Left ventricle myocardium superior (tissue), 1 donor: Measurements from ENCODE around the gene GMPR2. TPM values are rescaled to one million over a fixed set of nuclear protein-coding genes. Genes with fewer than 3 reads are reported as not detected.

Source experiments
- ATAC-seq: fragments of 200-7000 bp; cut with Tn5 transposase; one replicate; pipeline ENCODE4 v1.9.1; 2020; ENCODE audit warnings: mild to moderate bottlenecking, moderate library complexity
- DNase-seq: peaks from one replicate; pipeline ENCODE4 v3.0.0-alpha.2; 2020
- intact Hi-C: fragments of 100-400 bp; cut with micrococcal nuclease; formaldehyde crosslinking; loops from one replicate; pipeline ENCODE4 v1.11.0; 2022
- total RNA-seq: library from RNA; stranded (reverse); fragmentation: NEBNext Ultra II Directional; extraction: Animal tissue kit (Norgen Biotek cat#: 25700); gene quantifications from one replicate; pipeline ENCODE4 v1.2.1, GENCODE V29; 2021
- donor health status: DM: no; HTN: yes; CAD: no; lungs with severe emphysema.

Gene GMPR2
- total RNA-seq, 1 donor from 2014 or later: 29.0 TPM

DNA sequence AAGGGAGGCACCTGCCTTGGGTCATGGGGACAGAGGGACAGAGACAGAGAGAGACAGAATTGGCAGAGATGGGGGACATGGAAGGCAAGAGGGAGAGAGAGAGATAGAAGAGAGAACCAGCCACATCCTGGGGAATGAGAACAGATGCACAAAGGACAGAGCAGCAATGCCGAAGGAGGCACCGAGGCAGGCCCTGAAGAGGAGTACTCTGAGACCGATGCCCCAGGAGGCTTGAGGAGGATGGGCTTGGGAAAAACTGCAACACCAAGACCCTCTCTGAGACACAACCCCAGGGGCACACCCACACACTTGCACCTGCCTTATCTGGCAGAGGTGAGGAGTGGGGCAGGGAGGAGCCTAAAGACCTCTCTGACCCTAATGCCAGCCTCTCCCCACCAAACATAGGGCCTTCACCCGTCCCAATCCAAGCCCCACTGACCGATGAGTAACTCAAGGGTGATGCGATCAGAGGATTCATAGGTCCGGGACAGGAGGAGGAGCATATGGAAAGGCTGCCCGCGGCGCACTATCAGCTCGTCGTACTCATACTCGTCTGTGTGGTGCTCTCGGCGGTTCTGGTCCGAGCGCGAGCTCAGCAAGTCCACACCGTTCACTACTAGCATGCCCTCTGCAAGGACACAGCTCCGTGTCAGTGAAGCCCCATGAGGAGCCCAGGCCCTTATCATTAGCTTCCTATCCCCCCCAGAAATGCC is 28.7 kb downstream of the GMPR2 start:
- no peak for DNase-seq
- ATAC-seq: no peak
- intact Hi-C loops: no loop called here

GRCh38 chr14:24261969-24262327 is 29.2 kb downstream of the GMPR2 start:
- intact Hi-C loops: no loop called here
- ATAC-seq (no peak), DNase-seq (no peak)

DNA sequence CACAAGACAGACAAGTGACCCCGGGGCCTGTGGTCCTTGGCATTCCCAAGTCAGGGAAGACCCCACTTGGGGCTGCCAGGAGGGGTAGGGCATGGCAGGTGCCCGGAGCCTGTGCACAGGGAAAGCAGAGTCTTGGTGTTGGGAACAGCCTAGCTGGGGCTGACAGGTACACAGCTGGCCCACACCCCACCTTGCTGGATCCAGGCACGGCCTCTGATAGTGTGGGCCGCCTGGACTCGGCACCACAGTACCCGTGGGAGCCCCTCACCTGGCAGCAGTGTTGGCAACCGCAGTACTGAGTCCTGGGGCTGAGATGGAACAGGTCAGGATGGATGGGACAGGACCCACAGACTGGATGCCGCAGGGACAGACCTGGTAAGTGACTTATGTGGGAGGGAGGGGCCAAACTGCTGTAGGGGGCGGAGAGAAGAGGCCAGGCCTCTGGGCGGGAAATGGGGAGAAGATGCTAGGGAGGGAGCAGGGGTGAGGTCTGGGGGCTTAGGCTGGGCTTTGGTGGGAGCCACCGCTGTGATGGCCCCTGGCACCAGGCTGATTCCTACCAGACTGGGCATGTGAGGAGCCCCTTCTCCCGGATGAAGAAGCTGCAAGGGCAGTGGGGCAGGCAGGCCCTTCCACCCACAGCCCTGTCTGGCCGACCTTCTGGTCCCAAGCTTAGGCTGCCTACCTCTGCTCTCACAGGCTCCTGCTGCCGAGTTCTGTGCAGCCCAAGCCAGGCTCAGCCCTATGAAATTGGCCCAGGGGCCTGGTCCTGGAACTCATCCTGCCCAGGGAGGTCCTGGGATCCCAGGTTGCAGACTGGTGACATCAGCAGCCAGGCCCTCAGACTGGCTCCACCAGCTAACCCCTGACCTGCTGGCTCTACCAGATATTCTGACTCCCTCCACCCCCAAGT is 30.3 kb downstream of the GMPR2 start, which contains the start of gene TGM1:
Gene TGM1, minus strand, starts transcription at position 357 of the 913 bp plus-strand sequence. CDS start 825 bp downstream, outside the sequence.
- intact Hi-C loops: no loop called here
- DNase-seq (no peak), ATAC-seq (no peak)

GRCh38 chr14:24263848-24264247 is 31.1 kb downstream of the GMPR2 start:
- no peak for DNase-seq
- intact Hi-C loops: no loop called here
- no peak for ATAC-seq

DNA sequence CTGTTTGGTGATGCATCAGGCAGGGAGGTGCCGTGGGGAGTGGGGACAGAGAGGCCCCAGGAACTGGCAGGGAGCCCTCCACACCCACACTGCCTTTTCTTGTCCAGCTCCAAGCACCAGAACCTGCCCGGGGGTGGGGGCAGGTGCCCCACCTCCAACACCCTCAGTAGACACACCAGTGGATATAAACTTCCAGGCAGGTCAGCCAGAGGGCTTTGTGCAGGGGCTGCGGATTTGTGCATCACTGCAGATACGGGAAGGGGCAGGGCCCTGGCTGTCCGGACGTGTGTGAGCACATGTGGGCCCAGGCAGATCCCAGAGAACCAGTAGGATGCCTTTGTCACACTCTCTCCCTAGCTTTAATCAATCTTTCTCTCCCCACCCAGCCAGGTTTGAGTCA is 31.6 kb downstream of the GMPR2 start:
- no peak for DNase-seq
- intact Hi-C loops: no loop called here
- no peak for ATAC-seq

DNA sequence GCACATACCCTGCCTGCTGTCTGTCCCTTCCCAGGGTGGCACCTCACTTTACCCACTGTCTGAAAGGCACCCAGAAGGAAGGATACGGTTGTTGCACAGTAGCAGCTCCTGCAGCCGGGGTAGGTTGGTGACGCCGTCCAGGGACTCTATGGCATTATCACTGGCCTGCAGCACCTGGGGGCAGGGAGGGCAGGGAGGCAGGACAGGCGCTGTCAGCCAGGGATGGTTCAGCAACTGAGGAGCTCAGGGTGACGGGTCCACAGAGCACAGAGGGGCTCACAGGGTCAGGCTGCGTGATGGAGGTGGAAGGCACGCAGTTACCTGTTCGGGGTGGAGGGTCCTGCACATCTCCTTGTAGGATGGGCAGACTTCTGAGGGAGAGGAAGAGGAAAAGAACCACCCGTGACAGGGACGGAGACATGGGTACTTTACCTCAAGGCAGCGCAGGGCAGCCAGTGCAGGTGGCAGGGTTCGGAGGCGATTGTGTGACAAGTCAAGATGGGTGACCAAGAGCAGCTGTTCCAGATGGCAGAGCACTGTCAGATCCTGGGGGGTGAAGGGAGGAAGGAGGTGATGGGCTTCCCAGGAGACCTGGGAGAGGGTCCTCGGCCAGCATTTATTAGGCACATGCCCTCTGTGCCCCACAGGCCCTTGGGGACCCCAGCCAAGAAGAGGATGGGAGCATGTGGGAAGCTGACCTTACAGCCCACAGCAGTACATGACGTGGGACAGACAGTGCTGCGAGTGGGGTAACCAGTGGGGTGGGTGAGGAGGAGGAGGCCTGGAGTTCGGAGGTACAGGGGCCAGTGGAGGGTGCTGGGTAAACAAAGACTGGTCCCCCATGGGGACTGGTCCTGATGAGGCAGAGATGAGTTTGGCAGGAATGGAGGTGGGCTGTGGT is 33.9 kb downstream of the GMPR2 start:
- DNase-seq (no peak), ATAC-seq (no peak)
- intact Hi-C loops: no loop called here

- intact Hi-C loops: no loop called here
- DNase-seq: no peak
- ATAC-seq: no peak
Observed at GRCh38 chr14:24267516-24267915, 34.8 kb downstream of the GMPR2 start.

GRCh38 chr14:24268225-24268624 is 35.5 kb downstream of the GMPR2 start:
- intact Hi-C loops: no loop called here
- ATAC-seq (no peak), DNase-seq (no peak)

- ATAC-seq (no peak), DNase-seq (no peak)
- intact Hi-C loops: no loop called here
Observed at GRCh38 chr14:24269368-24269767, 36.6 kb downstream of the GMPR2 start.

GRCh38 chr14:24269910-24270536 is 37.3 kb downstream of the GMPR2 start:
- DNase-seq (no peak), ATAC-seq (no peak)
- intact Hi-C loops: no loop called here

- no peak for ATAC-seq
- intact Hi-C loops: no loop called here
- DNase-seq: no peak
Observed at GRCh38 chr14:24270537-24271133, 37.9 kb downstream of the GMPR2 start.

DNA sequence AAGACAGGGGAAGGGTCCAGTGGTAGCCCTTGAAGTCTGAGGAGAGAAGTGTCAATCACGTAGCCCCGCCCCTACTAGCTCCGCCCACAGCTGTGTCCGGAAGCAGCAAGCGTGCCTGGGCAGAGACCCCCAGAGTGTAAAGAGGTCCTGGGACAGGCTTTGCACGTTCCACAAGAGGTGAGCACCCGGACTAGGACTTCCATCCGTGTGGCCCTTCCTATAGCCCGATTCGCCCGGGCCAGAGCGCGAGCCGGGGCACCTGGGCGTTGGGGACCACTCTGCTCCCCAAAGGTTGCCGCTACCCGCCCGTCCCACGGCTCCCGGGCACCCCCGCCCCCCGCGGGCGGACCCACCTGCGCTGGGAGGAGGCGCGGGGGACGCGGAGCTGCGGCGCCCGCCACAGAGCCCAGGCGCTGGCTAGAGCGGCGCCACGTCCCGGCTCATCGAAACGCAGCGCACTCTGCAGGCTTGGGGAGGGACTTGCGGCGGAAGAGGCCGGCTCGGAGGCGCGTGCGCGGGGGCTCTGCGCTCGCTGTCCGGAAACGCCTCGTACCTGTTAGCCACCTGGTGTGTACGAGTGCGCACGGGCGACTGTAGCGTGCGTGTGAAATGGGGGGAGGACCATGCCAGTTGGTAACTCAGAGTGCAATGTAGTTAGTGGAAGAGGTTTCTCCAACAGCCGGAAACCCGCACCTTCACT is 38.6 kb downstream of the GMPR2 start, which contains the start of gene RABGGTA:
Gene RABGGTA, minus strand, starts transcription at position 464 of the 700 bp plus-strand sequence. CDS start 482 bp downstream, outside the sequence.
- ATAC-seq (peak; percentile 95), DNase-seq (peak; percentile 93)
- intact Hi-C loops: no loop called here

GRCh38 chr14:24271834-24272263 is 39.1 kb downstream of the GMPR2 start:
- ATAC-seq (no peak), DNase-seq (no peak)
- intact Hi-C loops: no loop called here

DNA sequence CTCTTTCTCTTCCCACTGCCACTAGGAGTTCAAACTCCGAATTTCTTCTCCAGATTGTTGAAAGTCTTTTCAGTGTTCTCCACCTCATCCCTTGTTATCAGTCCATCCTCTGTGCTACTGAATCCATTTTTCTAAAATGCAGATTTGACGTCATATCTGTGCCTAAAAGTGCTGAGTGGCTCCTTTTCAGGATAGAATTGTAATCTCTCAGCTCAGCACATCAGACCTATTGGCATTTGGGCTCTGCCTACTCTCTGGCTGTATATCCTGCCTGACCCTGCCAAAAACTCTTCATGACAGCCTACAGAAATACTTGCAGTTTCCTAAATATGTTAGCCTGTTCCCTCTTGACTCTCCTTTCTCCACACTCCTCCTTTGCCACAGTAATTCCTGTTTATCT is 39.7 kb downstream of the GMPR2 start:
- no peak for DNase-seq
- intact Hi-C loops: no loop called here
- no peak for ATAC-seq

DNA sequence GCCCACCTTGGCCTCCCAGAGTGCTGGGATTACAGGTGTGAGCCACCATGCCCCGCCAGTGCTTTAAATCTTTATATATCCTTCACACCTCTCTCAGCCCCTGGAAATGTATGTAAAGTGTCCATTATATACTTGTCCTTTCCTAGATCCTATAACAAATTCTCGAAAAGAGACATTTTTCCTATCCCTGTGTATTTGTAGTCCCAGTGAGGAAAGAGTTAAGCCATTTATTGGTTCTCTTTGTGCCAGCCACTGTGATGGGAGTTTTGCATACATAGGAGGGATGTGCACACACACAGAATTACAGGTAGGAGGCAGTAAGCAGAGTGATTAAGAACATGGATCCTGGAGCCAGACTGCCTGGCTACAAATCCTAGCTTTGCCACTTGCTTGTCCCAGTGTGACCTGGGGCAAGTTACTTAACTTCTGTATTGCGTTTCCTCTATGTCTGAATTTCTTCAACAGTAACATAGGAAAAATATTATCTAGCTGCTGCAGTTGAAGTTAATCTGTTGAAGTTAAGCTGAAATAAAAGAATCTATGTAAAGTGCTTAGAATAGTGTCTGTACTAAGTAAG is 40.8 kb downstream of the GMPR2 start:
- intact Hi-C loops: no loop called here
- ATAC-seq: no peak
- no peak for DNase-seq

DNA sequence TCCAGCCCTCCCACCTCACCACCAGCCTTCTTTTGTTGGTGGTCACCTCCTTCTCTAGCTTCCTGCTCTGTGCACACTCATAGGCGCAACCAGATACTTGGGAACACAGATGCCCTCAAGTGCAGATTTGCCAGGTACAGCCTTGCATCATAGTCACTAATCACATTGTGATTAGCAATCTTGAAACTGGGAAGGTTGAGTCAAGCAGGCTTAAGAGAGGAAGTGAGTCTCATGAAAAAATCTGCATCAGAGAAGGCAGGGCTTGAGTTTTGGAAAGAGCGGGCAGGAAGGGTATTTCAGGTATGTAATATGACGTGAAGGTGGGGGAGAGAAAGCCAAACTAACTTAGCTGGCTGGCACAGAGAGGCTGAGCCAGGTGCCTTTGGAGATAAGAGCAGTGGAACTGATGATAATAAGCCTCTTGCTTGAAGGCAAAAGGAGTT is 41.4 kb downstream of the GMPR2 start:
- ATAC-seq (peak; percentile 17), DNase-seq (no peak)
- intact Hi-C loops: no loop called here

DNA sequence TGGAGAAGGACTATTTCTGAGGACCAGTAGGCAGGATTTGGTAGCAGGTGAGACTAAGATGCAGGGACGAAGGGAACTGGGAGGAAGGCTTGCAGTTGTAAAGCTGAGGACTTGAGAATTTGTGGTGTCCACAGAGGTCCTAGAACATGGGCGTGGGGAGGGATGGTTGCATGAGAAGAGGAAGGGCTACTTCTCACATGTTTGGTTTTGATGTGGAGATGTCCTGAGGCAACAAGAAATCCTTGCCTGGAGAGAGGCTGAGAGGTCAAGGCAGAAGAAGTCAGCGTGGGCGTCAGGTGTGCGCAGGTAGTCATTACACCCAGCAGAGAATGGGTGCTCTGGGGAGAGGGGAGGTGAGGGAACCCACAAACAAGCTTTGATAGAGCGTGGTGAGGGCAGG is 44.3 kb downstream of the GMPR2 start:
- intact Hi-C loops: no loop called here
- ATAC-seq (no peak), DNase-seq (no peak)
